Skeletal muscle cell (primary cell): Measurements from ENCODE around the gene MARCHF9.

Experiments
- DNase-seq: peaks from one replicate; pipeline ENCODE4 v3.0.0-alpha.2; 2010; ENCODE audit warnings: low read depth
- H3K4me3 ChIP-seq: 2 replicates; pipeline ENCODE4 v1.5.1; 2011; ENCODE audit warnings: low read depth, mild to moderate bottlenecking, control low read depth, low read length, moderate library complexity

Gene MARCHF9

GRCh38 chr12:57780284-57780897, 25.5 kb downstream of the MARCHF9 start:
- DNase-seq = no peak
- no peak overlapping the region for H3K4me3 ChIP-seq

GRCh38 chr12:57781244-57781643, 26.3 kb downstream of the MARCHF9 start:
- H3K4me3 ChIP-seq = no peak overlapping the region
- no peak for DNase-seq

GRCh38 chr12:57781801-57782200, 26.9 kb downstream of the MARCHF9 start:
- H3K4me3 ChIP-seq = no peak overlapping the region

GRCh38 chr12:57782243-57782607, 27.3 kb downstream of the MARCHF9 start:
- H3K4me3 ChIP-seq = no peak overlapping the region

More at GRCh38 chr12:57781801-57782200, 26.9 kb downstream of the MARCHF9 start:
- no peak for DNase-seq

GRCh38 chr12:57782608-57783465, 27.9 kb downstream of the MARCHF9 start, which contains the start of gene TSFM:
TSFM (plus strand) TSS chr12:57782787; CDS start chr12:57782802, 15 bp downstream.
- peak within 1 kb of the TSS; percentile 100 for H3K4me3 ChIP-seq
- DNase-seq = peak; percentile 81

More at GRCh38 chr12:57782243-57782607, 27.3 kb downstream of the MARCHF9 start:
- DNase-seq = no peak

- peak overlapping the region; percentile 100 for H3K4me3 ChIP-seq
- no peak for DNase-seq
Measured at GRCh38 chr12:57783466-57783801, 28.5 kb downstream of the MARCHF9 start.

GRCh38 chr12:57783861-57784260, 29.0 kb downstream of the MARCHF9 start:
- DNase-seq = no peak
- H3K4me3 ChIP-seq = no peak overlapping the region

GRCh38 chr12:57793920-57794319, 39.0 kb downstream of the MARCHF9 start:
- no peak for DNase-seq
- no peak overlapping the region for H3K4me3 ChIP-seq

GRCh38 chr12:57795354-57795753, 40.5 kb downstream of the MARCHF9 start:
- DNase-seq = no peak
- no peak overlapping the region for H3K4me3 ChIP-seq

- no peak overlapping the region for H3K4me3 ChIP-seq
- no peak for DNase-seq
Measured at GRCh38 chr12:57796996-57797395, 42.1 kb downstream of the MARCHF9 start.

- no peak for DNase-seq
- H3K4me3 ChIP-seq = no peak overlapping the region
Measured at GRCh38 chr12:57797933-57798332, 43.0 kb downstream of the MARCHF9 start.

GRCh38 chr12:57800965-57801364, 46.1 kb downstream of the MARCHF9 start:
- H3K4me3 ChIP-seq = no peak overlapping the region
- DNase-seq = no peak

- H3K4me3 ChIP-seq = no peak overlapping the region
- no peak for DNase-seq
Measured at GRCh38 chr12:57802607-57803006, 47.7 kb downstream of the MARCHF9 start.

- no peak overlapping the region for H3K4me3 ChIP-seq
- DNase-seq = no peak
Measured at GRCh38 chr12:57803319-57803893, 48.5 kb downstream of the MARCHF9 start.

- H3K4me3 ChIP-seq = no peak overlapping the region
- no peak for DNase-seq
Measured at GRCh38 chr12:57806677-57807076, 51.8 kb downstream of the MARCHF9 start.

GRCh38 chr12:57807285-57807684, 52.4 kb downstream of the MARCHF9 start:
- H3K4me3 ChIP-seq = no peak overlapping the region
- no peak for DNase-seq

- H3K4me3 ChIP-seq = no peak overlapping the region
- no peak for DNase-seq
Measured at GRCh38 chr12:57808351-57808750, 53.4 kb downstream of the MARCHF9 start.

- no peak for DNase-seq
- H3K4me3 ChIP-seq = no peak overlapping the region
Measured at GRCh38 chr12:57809425-57809824, 54.5 kb downstream of the MARCHF9 start.
